T-helper 2 cell treated with Interferon-gamma antibody and Interleukin-4, amounts not matched to agents 5 μg/mL and 100 μg/mL, for 36 hours (primary cell): Measurements from ENCODE around the gene TNFRSF13B.
"Not testable (repeated sequence)": the region's sequence is repeated elsewhere in the genome, so short reads cannot be mapped to it uniquely, and the experiment has no call there.

ENCODE experiments used
- DNase-seq: peaks from one replicate; pipeline ENCODE4 v3.0.0; 2021; ENCODE audit warnings: low spot score
- H3K27ac Mint-ChIP-seq: one replicate; pipeline ENCODE4 v1.8.0; 2021; ENCODE audit warnings: mild to moderate bottlenecking, mixed read lengths
- H3K27me3 Mint-ChIP-seq: one replicate; pipeline ENCODE4 v1.8.0; 2021; ENCODE audit warnings: low read depth, mixed read lengths
- H3K36me3 Mint-ChIP-seq: one replicate; pipeline ENCODE4 v1.8.0; 2021; ENCODE audit warnings: low read depth, mixed read lengths
- H3K4me1 Mint-ChIP-seq: one replicate; pipeline ENCODE4 v1.8.0; 2021; ENCODE audit warnings: low read depth, mixed read lengths
- H3K4me3 Mint-ChIP-seq: one replicate; pipeline ENCODE4 v1.8.0; 2022; ENCODE audit warnings: mild to moderate bottlenecking, moderate library complexity, mixed read lengths
- H3K9me3 Mint-ChIP-seq: one replicate; pipeline ENCODE4 v1.8.0; 2021; ENCODE audit warnings: mixed read lengths

The TNFRSF13B gene

DNA sequence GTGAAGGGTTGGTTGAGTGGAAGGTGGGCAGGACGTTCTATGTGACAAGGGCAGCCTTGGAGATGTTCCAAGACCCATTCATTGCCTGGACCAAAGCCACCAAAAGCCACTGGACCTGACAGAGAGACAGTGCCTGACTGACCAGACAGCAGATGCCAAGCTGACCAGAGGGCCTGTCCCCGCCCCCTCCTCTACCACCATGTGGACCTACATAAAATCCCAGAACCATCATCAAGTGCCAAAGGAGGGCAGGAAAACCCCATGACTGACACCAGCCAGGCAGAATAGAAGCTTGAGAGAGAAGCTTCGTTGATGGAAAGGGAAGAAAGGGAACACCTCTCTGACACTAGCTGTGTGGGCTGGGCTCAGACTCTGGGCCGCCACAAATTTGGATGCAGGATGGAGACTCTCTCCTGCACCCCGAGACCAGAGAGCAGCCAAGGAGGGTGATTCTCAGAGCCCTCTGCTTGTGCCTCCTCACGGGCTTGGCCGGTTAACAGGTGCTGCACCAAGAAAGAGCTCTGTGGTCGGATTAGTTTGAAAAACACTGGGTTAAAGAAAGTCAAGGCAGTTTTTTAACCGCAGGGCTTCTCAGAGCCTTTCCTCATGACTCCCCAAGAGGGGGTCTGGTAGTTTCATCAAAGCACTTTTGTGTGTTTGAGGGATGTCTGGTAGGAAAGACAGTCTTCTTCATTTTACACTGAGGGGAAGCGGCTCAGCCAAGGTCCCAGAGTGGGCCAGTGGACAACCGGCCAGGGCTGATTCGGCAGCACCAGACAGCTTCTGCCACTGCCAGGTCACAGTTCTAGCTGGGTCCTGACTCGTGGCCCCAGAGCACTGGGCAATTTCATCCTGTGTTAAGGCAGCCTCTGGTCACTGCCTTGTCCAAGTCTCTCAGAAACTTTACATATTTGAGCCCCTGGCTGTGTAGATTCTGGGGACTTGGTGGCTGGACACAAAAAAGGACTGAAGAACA, 1.7 kb downstream of the TNFRSF13B start:
- Mint-ChIP-seq H3K27ac (no peak overlapping the region), H3K36me3 (no peaks in the 10 kb centered on the region), H3K4me1 (no peaks in the 10 kb centered on the region), H3K4me3 (no peak overlapping the region), H3K9me3 (no peaks in the 10 kb centered on the region), H3K27me3 (peaks cover 17% of the 10 kb centered on the region)
- no peak for DNase-seq

DNA sequence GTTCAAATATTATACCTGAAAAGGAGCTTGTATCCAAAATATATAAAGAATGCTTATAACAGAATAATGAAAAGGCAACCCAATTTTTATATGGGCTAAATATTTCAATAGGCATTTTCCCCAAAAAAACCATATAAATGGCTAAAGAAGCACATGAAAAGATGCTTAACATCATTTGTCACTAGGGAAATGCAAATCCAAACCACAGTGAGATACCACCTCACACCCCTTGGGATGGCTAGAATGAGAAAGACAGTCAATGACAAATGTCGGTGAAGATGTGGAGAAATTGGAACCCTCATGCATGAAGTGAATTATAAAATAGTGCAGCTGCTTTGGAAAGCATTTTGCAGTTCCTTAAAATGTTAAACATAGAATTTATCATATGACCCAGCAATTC, 3.1 kb downstream of the TNFRSF13B start:
- Mint-ChIP-seq H3K9me3 (no peaks in the 10 kb centered on the region), H3K36me3 (no peaks in the 10 kb centered on the region), H3K4me3 (no peak overlapping the region), H3K27me3 (peaks cover 15% of the 10 kb centered on the region), H3K4me1 (no peaks in the 10 kb centered on the region), H3K27ac (no peak overlapping the region)
- no peak for DNase-seq

DNA sequence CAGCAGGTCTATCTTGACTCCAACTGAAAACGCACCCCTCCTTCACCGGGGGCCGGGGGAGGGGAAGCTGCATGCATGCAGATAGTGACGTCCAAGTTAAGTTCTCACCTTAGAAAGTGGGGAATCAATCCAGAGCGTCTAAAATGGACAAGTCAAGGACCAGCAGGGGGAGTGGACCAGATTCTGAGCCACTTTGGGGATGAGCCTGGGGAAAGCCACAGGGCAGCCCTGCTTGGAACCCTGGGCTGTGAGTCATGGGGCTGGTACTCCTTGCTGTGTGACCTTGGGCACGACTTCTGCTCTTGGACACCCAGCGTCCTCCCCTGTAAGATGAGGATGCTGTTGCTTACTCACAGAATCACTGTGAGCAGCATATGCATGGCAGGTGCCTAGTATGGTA, 9.1 kb downstream of the TNFRSF13B start:
- H3K27me3 Mint-ChIP-seq = peaks cover 41% of the 10 kb centered on the region
- no peaks in the 10 kb centered on the region for H3K4me1 Mint-ChIP-seq
- peaks cover 8% of the 10 kb centered on the region for H3K9me3 Mint-ChIP-seq
- no peak for DNase-seq
- no peaks in the 10 kb centered on the region for H3K36me3 Mint-ChIP-seq
- no peak overlapping the region for H3K27ac Mint-ChIP-seq
- no peak overlapping the region for H3K4me3 Mint-ChIP-seq

DNA sequence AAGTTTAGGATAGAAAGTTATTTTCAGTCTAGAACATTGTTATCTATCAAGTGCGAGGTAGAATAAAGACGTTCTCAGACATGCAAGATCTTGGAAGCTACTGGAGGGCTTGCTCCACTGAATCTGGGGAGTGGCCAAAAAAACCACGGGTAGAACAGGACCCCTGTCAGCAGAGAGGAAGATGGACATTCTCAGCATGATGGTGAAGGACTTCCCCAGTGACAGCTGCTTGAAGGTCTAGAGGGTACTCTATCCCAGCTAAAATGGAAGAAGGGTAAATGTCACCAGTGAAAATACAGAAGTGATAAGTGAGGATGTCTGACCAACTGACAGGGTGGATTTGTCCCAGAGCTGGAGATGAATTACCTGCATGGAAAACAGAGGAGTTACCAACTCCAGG, 10.1 kb downstream of the TNFRSF13B start:
- H3K4me1 Mint-ChIP-seq = no peaks in the 10 kb centered on the region
- no peak overlapping the region for H3K4me3 Mint-ChIP-seq
- no peak overlapping the region for H3K27ac Mint-ChIP-seq
- no peak for DNase-seq
- H3K36me3 Mint-ChIP-seq = no peaks in the 10 kb centered on the region
- peaks cover 47% of the 10 kb centered on the region for H3K27me3 Mint-ChIP-seq
- H3K9me3 Mint-ChIP-seq = peaks cover 8% of the 10 kb centered on the region

DNA sequence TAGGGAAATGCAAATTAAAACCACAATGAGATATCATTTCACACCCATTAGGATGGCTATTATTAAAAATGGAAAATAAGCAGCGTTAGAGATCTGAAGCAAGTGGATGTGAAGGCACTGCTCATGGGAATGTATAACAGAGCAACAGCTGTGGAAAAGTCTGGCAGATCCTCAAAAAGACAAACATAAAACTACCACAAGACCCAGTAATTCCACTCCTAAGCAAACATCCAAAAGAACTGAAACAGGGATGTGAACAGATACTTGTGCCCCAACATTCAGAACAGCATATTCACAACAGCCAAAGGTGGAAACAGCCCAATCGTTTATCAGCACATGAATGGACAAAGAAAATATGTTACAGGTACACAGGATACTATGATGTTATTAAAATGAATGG, 10.9 kb downstream of the TNFRSF13B start:
- not testable (repeated sequence) for DNase-seq, H3K9me3 Mint-ChIP-seq, H3K27ac Mint-ChIP-seq, H3K4me3 Mint-ChIP-seq, H3K4me1 Mint-ChIP-seq, H3K36me3 Mint-ChIP-seq
- H3K27me3 Mint-ChIP-seq = peaks cover 53% of the 10 kb centered on the region

DNA sequence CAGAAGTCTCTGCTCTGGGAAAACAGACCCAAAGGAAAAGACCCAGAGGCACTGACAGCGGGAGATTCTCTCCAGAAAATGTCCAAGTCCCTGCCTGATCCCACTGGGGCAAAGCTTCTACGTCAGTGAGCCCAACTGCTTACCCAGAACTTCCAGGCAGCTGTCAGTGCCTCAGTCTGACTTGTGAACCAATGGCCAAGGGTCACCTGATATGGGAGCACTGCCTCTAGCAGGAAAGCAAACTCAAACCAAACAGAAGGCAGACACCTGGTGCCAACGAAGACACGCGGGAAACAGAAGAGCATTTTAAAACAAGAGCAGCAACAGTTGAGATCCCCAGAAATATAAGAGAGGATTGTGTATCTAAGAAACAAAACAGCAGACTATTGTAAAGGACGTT, 16.9 kb downstream of the TNFRSF13B start:
- H3K36me3 Mint-ChIP-seq, H3K4me1 Mint-ChIP-seq, H3K27ac Mint-ChIP-seq: not testable (repeated sequence)

DNA sequence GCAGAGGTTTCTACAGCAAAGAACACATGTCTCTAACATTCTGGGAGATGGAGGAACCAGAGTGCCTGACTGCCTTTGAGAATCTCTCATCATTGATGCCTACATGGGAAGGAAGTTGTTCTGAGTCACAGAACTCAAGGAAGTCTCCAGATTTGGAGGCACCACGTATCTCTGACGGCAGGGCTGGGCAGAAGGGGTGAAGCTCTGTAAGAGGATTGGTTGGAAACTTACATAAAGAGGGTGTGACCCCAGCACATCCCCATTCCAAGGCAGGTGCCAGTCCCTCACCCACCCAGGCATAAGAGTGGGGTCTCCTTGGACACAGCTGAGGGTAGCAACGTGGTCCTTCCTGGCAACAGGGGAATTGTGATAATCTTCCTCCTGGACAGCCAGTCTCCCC, 17.4 kb downstream of the TNFRSF13B start:
- Mint-ChIP-seq H3K4me1 (no peaks in the 10 kb centered on the region), H3K4me3 (no peak overlapping the region), H3K36me3 (no peaks in the 10 kb centered on the region), H3K27me3 (peaks cover 26% of the 10 kb centered on the region), H3K27ac (no peak overlapping the region), H3K9me3 (no peaks in the 10 kb centered on the region)
- DNase-seq = no peak

More for the DNA sequence above, 16.9 kb downstream of the TNFRSF13B start:
- DNase-seq, H3K9me3 Mint-ChIP-seq, H3K4me3 Mint-ChIP-seq: not testable (repeated sequence)
- H3K27me3 Mint-ChIP-seq = peaks cover 29% of the 10 kb centered on the region

DNA sequence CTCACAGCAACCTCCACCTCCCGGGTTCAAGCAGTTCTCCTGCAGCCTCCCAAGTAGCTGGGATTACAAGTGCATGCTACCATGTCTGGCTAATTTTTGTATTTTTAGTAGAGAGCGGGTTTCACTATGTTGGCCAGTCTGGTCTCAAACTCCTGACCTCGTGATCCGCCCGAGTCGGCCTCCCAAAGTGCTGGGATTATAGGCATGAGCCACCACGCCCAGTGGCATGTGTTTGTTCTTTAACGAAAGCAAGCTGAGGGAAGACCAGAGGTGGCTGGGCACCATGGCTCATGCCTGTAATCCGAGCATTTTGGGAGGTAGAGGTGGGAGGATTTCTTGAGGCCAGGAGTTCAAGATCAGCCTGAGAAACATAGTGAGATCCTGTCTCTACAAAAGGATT, 18.1 kb downstream of the TNFRSF13B start:
- no peak for DNase-seq
- H3K27me3 Mint-ChIP-seq = peaks cover 23% of the 10 kb centered on the region
- no peak overlapping the region for H3K27ac Mint-ChIP-seq
- peaks cover 6% of the 10 kb centered on the region for H3K9me3 Mint-ChIP-seq
- H3K4me3 Mint-ChIP-seq = no peak overlapping the region
- H3K36me3 Mint-ChIP-seq = peaks cover 2% of the 10 kb centered on the region
- no peaks in the 10 kb centered on the region for H3K4me1 Mint-ChIP-seq

DNA sequence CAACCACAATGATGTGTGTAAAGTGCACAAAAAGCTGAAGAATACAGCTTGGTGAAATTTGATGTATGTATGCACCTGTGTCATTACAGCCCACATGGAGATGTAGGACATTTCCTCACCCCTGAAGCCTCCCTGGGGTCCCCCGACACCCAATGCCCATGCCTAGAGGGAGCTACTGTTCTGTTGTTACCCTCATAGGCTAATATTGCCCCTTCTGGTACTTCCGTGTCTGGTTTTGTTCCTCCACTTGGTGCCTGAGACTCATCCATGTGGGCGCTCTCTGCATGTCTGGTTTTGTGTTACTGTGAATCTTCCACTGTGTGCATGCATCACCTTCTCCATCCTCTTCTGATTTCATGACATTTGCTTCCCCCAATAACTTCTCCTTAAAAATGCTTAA, 18.6 kb downstream of the TNFRSF13B start:
- DNase-seq = no peak
- peaks cover 19% of the 10 kb centered on the region for H3K27me3 Mint-ChIP-seq
- no peaks in the 10 kb centered on the region for H3K4me1 Mint-ChIP-seq
- no peak overlapping the region for H3K4me3 Mint-ChIP-seq
- H3K36me3 Mint-ChIP-seq = peaks cover 2% of the 10 kb centered on the region
- no peak overlapping the region for H3K27ac Mint-ChIP-seq
- peaks cover 11% of the 10 kb centered on the region for H3K9me3 Mint-ChIP-seq

DNA sequence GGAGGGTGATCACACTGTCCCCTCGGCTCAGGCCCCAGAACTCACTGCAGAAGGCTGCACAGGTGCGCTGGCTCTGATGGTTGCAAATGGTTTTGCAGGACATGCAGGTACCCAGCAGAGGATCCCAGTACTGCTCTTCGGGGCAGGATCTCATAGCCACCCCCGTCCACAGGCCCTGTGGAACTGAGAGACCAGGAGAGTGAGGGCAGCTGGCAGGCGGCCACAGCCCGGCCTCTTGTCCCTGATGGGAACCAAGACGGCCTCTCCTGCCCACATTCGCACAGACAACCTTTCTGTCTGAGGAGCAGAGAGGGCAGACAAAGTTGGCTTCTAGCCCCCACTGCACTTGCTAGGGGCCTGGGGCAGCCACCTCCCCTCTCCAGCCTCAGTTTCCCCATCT, 19.5 kb downstream of the TNFRSF13B start:
- no peak overlapping the region for H3K27ac Mint-ChIP-seq
- H3K27me3 Mint-ChIP-seq = peaks cover 13% of the 10 kb centered on the region
- H3K36me3 Mint-ChIP-seq = peaks cover 2% of the 10 kb centered on the region
- DNase-seq = no peak
- no peak overlapping the region for H3K4me3 Mint-ChIP-seq
- H3K4me1 Mint-ChIP-seq = no peaks in the 10 kb centered on the region
- H3K9me3 Mint-ChIP-seq = peaks cover 11% of the 10 kb centered on the region

DNA sequence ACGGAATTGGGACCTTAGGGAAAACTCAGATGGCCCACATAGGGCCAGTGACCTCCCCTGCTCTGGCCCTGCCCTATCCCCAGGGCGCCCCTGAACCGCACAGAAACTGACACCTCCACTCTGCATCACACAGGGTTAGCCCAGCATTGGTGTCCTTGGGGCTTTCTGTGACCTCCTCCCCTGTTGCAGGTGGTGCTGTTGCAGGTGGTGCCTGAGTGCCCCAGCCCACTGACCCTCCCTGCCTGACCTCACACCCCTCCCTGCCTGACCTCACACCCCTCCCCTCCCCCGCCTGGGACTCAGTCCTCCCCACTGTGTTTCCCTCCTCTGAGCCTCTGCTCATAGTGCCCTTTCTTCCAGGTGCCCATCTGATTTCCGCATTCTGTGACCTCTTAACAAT, 21.4 kb downstream of the TNFRSF13B start:
- no peak overlapping the region for H3K27ac Mint-ChIP-seq
- peaks cover 11% of the 10 kb centered on the region for H3K9me3 Mint-ChIP-seq
- H3K36me3 Mint-ChIP-seq = peaks cover 2% of the 10 kb centered on the region
- H3K4me1 Mint-ChIP-seq = no peaks in the 10 kb centered on the region
- H3K4me3 Mint-ChIP-seq = no peak overlapping the region
- DNase-seq = no peak
- H3K27me3 Mint-ChIP-seq = peaks cover 6% of the 10 kb centered on the region

DNA sequence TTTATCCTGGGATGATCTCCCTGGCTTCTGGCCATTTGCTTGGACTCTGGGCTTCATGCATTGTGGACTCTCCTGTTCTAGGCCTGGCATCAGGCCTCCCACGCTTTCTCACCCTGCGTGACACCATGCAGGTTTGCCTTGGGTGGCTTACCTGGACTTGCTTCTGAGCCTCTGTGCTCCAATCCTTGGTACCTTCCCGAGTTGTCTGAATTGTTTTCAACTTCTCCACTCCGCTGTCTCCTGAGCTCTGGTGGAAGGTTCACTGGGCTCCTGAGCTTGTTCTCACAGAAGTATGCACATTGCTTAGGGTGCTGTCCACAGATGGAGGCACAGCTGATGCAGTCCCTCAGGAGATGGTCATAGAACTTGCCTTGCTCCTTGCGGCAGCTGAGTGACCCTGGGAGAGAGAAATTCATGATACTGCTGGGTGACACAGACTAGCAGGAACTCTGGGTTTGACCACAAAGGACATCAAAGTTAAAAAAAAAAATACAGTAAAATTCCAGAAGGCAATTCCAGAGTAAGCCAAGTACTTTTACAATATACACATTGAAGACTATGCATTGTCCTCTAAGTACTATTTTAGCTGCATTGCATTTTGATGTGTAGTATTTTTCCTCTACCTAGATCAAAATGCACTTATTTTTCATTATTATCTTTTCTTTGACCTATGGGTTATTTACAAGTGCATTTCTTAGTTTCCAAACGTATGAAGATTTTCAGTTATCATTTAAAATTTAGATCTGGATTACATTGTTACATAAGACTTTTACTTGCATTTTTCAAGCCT, 23.1 kb downstream of the TNFRSF13B start:
- peaks cover 2% of the 10 kb centered on the region for H3K36me3 Mint-ChIP-seq
- H3K4me3 Mint-ChIP-seq = no peak overlapping the region
- no peak for DNase-seq
- no peak overlapping the region for H3K27ac Mint-ChIP-seq
- peaks cover 2% of the 10 kb centered on the region for H3K27me3 Mint-ChIP-seq
- no peaks in the 10 kb centered on the region for H3K4me1 Mint-ChIP-seq
- peaks cover 11% of the 10 kb centered on the region for H3K9me3 Mint-ChIP-seq

DNA sequence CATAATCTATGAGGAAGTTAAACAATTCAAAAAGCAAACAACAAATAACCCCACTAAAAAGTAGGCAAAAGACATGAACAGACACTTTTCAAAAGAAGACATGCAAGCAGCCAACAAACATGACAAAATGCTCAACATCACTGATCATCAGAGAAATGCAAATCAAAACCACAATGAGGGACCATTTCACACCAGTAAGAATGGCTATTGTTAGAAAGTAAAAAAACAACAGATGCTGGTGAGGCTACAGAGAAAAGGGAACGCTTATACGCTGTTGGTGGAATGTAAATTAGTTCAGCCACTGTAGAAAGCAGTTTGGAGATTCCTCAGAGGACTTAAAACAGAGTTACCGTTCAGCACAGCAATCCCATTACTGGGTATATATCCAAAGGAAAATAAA, 24.4 kb downstream of the TNFRSF13B start:
- Mint-ChIP-seq H3K36me3 (peaks cover 2% of the 10 kb centered on the region), H3K4me1 (no peaks in the 10 kb centered on the region), H3K9me3 (peaks cover 11% of the 10 kb centered on the region), H3K27ac (no peak overlapping the region), H3K4me3 (no peak overlapping the region), H3K27me3 (peaks cover 2% of the 10 kb centered on the region)
- no peak for DNase-seq

DNA sequence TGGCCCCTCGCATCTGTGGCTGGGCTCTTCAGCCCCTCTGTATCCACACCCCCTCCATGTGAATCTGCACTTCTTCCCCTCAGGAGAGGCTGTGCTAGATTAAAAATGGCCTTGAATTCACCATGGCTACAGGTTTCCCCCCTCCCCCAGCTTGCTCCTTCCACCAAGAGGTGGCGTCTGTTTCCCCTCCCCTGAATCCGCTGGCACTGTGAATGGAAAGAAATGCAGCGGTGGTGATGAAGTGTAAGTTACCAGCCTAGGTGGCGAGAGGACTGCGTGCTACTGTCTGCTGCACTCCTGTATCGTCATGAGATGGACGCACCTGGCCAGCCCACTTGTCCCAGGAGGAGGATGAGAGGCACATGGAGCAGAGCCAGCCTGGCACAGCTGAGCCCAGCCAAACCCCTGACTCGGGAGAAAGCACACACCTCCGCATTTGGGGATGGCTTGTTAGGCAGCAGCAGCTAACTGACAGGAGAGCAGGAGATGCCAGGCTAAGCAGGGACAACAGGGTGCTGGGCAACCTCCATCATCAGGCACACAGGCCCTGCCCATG, 26.2 kb downstream of the TNFRSF13B start:
- Mint-ChIP-seq H3K4me3 (no peak overlapping the region), H3K4me1 (no peaks in the 10 kb centered on the region), H3K27me3 (peaks cover 2% of the 10 kb centered on the region), H3K9me3 (peaks cover 11% of the 10 kb centered on the region), H3K27ac (no peak overlapping the region), H3K36me3 (peaks cover 2% of the 10 kb centered on the region)
- DNase-seq = no peak
